ENCODE measurements around the gene UHRF2. TPM values are rescaled to one million over a fixed set of nuclear protein-coding genes. Genes with fewer than 3 reads are reported as not detected.

Gene UHRF2
- total RNA-seq, 1 experiment from 2014 or later: 39.0 TPM

GRCh38 chr9:6502399-6502798, 89.4 kb downstream of the UHRF2 start:
- Mint-ChIP-seq H3K36me3 (peaks cover 39% of the 10 kb centered on the region), H3K9me3 (no peaks in the 10 kb centered on the region), H3K27ac (no peak overlapping the region), H3K27me3 (ENCODE audit: low read depth) (no peaks in the 10 kb centered on the region), H3K4me1 (peaks cover 6% of the 10 kb centered on the region), H3K4me3 (no peak overlapping the region)
- DNase-seq (ENCODE audit: low spot score) (no peak), ATAC-seq (no peak)
- POLR2A ChIA-PET: no interaction called here
- TF ChIP-seq FOXP1 (CRISPR knock-in tag; IDR thresholded peaks at IDR 0.05; ENCODE audit: borderline replicate concordance): no peak
- no peak for TF ChIP-seq ZNF396 (CRISPR knock-in tag; IDR thresholded peaks at IDR 0.05; ENCODE audit: borderline replicate concordance)
- TF ChIP-seq USF1 (CRISPR knock-in tag; IDR thresholded peaks at IDR 0.05): no peak
- no peak for TF ChIP-seq MLX (CRISPR knock-in tag; IDR thresholded peaks at IDR 0.05)
- no peak for TF ChIP-seq RORB (CRISPR knock-in tag; IDR thresholded peaks at IDR 0.05)
- TF ChIP-seq, protein P1, sequence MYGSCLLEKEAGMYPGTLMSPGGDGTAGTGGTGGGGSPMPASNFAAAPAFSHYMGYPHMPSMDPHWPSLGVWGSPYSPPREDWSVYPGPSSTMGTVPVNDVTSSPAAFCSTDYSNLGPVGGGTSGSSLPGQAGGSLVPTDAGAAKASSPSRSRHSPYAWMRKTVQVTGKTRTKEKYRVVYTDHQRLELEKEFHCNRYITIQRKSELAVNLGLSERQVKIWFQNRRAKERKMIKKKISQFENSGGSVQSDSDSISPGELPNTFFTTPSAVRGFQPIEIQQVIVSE (CRISPR knock-in tag; IDR thresholded peaks at IDR 0.05; ENCODE audit: borderline replicate concordance): no peak
- no peak for TF ChIP-seq ZNF512 (CRISPR knock-in tag; IDR thresholded peaks at IDR 0.05; ENCODE audit: borderline replicate concordance)
- TF ChIP-seq ZNF232 (CRISPR knock-in tag; IDR thresholded peaks at IDR 0.05): no peak
- TF ChIP-seq JUN (CRISPR knock-in tag; IDR thresholded peaks at IDR 0.05): no peak
- TF ChIP-seq NR3C1 (CRISPR knock-in tag; conservative IDR thresholded peaks at IDR 0.05; ENCODE audit: low read depth): no peak
- TF ChIP-seq JAZF1 (CRISPR knock-in tag; IDR thresholded peaks at IDR 0.05): no peak
- TF ChIP-seq, protein P2, sequence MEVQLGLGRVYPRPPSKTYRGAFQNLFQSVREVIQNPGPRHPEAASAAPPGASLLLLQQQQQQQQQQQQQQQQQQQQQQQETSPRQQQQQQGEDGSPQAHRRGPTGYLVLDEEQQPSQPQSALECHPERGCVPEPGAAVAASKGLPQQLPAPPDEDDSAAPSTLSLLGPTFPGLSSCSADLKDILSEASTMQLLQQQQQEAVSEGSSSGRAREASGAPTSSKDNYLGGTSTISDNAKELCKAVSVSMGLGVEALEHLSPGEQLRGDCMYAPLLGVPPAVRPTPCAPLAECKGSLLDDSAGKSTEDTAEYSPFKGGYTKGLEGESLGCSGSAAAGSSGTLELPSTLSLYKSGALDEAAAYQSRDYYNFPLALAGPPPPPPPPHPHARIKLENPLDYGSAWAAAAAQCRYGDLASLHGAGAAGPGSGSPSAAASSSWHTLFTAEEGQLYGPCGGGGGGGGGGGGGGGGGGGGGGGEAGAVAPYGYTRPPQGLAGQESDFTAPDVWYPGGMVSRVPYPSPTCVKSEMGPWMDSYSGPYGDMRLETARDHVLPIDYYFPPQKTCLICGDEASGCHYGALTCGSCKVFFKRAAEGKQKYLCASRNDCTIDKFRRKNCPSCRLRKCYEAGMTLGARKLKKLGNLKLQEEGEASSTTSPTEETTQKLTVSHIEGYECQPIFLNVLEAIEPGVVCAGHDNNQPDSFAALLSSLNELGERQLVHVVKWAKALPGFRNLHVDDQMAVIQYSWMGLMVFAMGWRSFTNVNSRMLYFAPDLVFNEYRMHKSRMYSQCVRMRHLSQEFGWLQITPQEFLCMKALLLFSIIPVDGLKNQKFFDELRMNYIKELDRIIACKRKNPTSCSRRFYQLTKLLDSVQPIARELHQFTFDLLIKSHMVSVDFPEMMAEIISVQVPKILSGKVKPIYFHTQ (CRISPR knock-in tag; IDR thresholded peaks at IDR 0.05): no peak
- no peak for TF ChIP-seq TEAD4 (CRISPR knock-in tag; IDR thresholded peaks at IDR 0.05)
- no peak for TF ChIP-seq RELA (CRISPR knock-in tag; IDR thresholded peaks at IDR 0.05; ENCODE audit: borderline replicate concordance)
- TF ChIP-seq ATF6 (CRISPR knock-in tag; IDR thresholded peaks at IDR 0.05): no peak
- TF ChIP-seq SMAD3 (CRISPR knock-in tag; IDR thresholded peaks at IDR 0.05; ENCODE audit: borderline replicate concordance): no peak
- CTCF ChIA-PET: no interaction called here

GRCh38 chr9:6506571-6506970, 93.6 kb downstream of the UHRF2 start:
- CTCF ChIA-PET: no interaction called here
- H3K27ac Mint-ChIP-seq: no peak overlapping the region
- DNase-seq (ENCODE audit: low spot score): no peak

More at GRCh38 chr9:6506571-6506970, 93.6 kb downstream of the UHRF2 start:
- no peak overlapping the region for H3K4me3 Mint-ChIP-seq
- peaks cover 23% of the 10 kb centered on the region for H3K36me3 Mint-ChIP-seq
- TF ChIP-seq ZNF416 (CRISPR knock-in tag; IDR thresholded peaks at IDR 0.05): no peak
- no peak for TF ChIP-seq CREM (CRISPR knock-in tag; IDR thresholded peaks at IDR 0.05)
- TF ChIP-seq GTF2I (CRISPR knock-in tag; conservative IDR thresholded peaks at IDR 0.05): no peak
- TF ChIP-seq OVOL2 (CRISPR knock-in tag; IDR thresholded peaks at IDR 0.05; ENCODE audit: borderline replicate concordance): no peak
- peaks cover 1% of the 10 kb centered on the region for H3K9me3 Mint-ChIP-seq
- H3K4me1 Mint-ChIP-seq: peaks cover 6% of the 10 kb centered on the region
- H3K27me3 Mint-ChIP-seq (ENCODE audit: low read depth): no peaks in the 10 kb centered on the region
- POLR2A ChIA-PET: no interaction called here
- no peak for ATAC-seq
